Ovary (tissue), 9 donors: Measurements from ENCODE around the gene SLC7A10. TPM values are rescaled to one million over a fixed set of nuclear protein-coding genes. Genes with fewer than 3 reads are reported as not detected.

Experiments used
- DNase-seq, 5 donors: peaks; one replicate each; pipeline ENCODE4 v3.0.0-alpha.2; 2019 to 2020
- H3K27ac ChIP-seq, 2 donors: fragments of 200-600 bp; one replicate each; pipeline versions ENCODE4 v1.5.1 to v1.8.0; 2019 to 2022
- H3K27me3 ChIP-seq: fragments of 200-600 bp; one replicate; pipeline ENCODE4 v1.8.0; 2022
- H3K36me3 ChIP-seq: fragments of 200-600 bp; sonication (generic); one replicate; pipeline ENCODE4 v1.5.1; 2019
- H3K4me1 ChIP-seq: one replicate; pipeline ENCODE4 v1.8.1; 2013; ENCODE audit warnings: mild to moderate bottlenecking, moderate library complexity; ENCODE audit not compliant: insufficient read depth
- H3K4me3 ChIP-seq: fragments of 200-600 bp; sonication (generic); one replicate; pipeline ENCODE4 v1.5.1; 2017
- H3K9me3 ChIP-seq, 2 donors: fragments of 200-600 bp in 1 of 2; sonication (generic) in 1 of 2; one replicate each; pipeline versions ENCODE4 v1.5.1 to v1.8.1; 2013 to 2019; ENCODE audit warnings: mild to moderate bottlenecking in 1 of 2, moderate library complexity in 1 of 2
- EP300 ChIP-seq: sonication (generic); formaldehyde crosslinking; IDR thresholded peaks from one replicate; pipeline ENCODE4 v1.6.1; 2017; ENCODE audit warnings: antibody characterized with exemption
- POLR2A ChIP-seq: fragments of 450-650 bp; IDR thresholded peaks from one replicate; pipeline ENCODE4 v1.6.1; 2017; ENCODE audit warnings: antibody characterized with exemption, mild to moderate bottlenecking, moderate library complexity
- WGBS, 3 donors: extraction: QIAGEN DNeasy Blood & Tissue Kit in 1 of 3; methylation state at CpG; one replicate each; pipeline versions ENCODE4 v1.1.5 to v1.1.7; 2013 to 2017; 5-methylcytosine and 5-hydroxymethylcytosine counted together
- intact Hi-C, 4 donors: fragments of 100-400 bp; cut with DNase I; formaldehyde crosslinking; loops; one replicate each; pipeline versions ENCODE4 v1.11.0 to v1.15.1; 2022 to 2023
- polyA plus RNA-seq, 2 donors: library from polyadenylated mRNA; stranded (reverse); fragments of 200-250 nt in 1 of 2; fragments of 350-450 nt in 1 of 2; fragmentation: Illumina TruSeq in 1 of 2; extraction: RNeasy Lipid Tissue Mini Kit (QIAGEN cat#74804) in 1 of 2; gene quantifications; one replicate each; pipeline ENCODE4 v1.2.3, GENCODE V29; 2013 to 2014
- total RNA-seq, 7 donors: library from RNA; depleted of rRNA in 2 of 7; stranded (reverse); fragments of >200 nt in 2 of 7; fragmentation: NEBNext Ultra II Directional in 3 of 7; extraction: Animal tissue kit (Norgen Biotek cat#: 25700) in 3 of 7; gene quantifications; one replicate each; pipeline versions ENCODE4 v1.1.0 to v1.2.4, GENCODE V29; 2016 to 2023
- TF ChIP-seq, protein P1 (sequence below), 3 donors: fragments of 450-650 bp in 2 of 3; fragments of 200-600 bp in 1 of 3; IDR thresholded peaks; one replicate each; pipeline versions ENCODE4 v1.5.1 to v1.8.0; 2016 to 2022; ENCODE audit warnings: antibody characterized with exemption in 3 of 3, mild to moderate bottlenecking in 1 of 3
- donor health status: DM: no; HTN: no; CAD: no; lungs with moderate emphysema.
- donor health status: DM: no; HTN: no; CAD: no.
- donor health status: Bipolar disorder and iron deficiency.
- donor health status: DM: yes; HTN: yes; CAD: no.
- donor health status: DM: no; HTN: no; CAD: no.
- donor health status: DM: yes; HTN: yes; CAD: no.

The SLC7A10 gene
- total and polyA plus RNA-seq, 9 donors: not detected

DNA sequence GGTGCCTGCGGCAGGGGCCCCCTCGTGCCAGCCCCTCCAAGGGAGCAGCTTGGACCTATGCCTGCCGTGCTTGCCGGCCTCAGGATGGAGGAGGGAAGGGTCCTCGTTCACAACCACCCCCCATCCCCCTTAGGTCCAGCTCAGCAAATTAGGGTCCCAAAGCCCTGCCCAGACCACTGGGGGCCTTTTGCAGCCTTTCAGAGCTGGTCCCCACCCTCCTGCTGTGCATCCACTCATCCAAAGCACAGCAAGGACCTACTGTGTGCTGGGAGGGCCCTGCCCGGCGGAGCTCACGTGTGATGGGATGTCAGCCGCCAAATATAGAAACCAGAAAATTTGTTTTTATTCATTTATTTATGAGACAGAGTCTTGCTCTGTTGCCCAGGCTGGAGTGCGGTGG lies 16.5 kb upstream of the SLC7A10 start:
- Histone ChIP-seq H3K27me3 (no peaks in the 10 kb centered on the region), H3K27ac (no peak overlapping the region), H3K4me1 (no peaks in the 10 kb centered on the region), H3K9me3 (no peaks in the 10 kb centered on the region), H3K4me3 (no peak overlapping the region), H3K36me3 (no peaks in the 10 kb centered on the region)
- intact Hi-C loops: loop anchor here in 3 of 4 donors (5.0 to 10.0 kb wide), 3 partner anchors 165 to 533 kb away; no protein-coding TSS in a partner anchor
- TF ChIP-seq, protein P1, sequence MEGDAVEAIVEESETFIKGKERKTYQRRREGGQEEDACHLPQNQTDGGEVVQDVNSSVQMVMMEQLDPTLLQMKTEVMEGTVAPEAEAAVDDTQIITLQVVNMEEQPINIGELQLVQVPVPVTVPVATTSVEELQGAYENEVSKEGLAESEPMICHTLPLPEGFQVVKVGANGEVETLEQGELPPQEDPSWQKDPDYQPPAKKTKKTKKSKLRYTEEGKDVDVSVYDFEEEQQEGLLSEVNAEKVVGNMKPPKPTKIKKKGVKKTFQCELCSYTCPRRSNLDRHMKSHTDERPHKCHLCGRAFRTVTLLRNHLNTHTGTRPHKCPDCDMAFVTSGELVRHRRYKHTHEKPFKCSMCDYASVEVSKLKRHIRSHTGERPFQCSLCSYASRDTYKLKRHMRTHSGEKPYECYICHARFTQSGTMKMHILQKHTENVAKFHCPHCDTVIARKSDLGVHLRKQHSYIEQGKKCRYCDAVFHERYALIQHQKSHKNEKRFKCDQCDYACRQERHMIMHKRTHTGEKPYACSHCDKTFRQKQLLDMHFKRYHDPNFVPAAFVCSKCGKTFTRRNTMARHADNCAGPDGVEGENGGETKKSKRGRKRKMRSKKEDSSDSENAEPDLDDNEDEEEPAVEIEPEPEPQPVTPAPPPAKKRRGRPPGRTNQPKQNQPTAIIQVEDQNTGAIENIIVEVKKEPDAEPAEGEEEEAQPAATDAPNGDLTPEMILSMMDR (IDR thresholded peaks at IDR 0.05): no peak
- TF ChIP-seq POLR2A (no peak), EP300 (no peak)
- DNase-seq: no peak
- WGBS, 3 donors: 52 to 59% (median 53%) methylated on average over 8 to 10 of the region's 10 CpGs

DNA sequence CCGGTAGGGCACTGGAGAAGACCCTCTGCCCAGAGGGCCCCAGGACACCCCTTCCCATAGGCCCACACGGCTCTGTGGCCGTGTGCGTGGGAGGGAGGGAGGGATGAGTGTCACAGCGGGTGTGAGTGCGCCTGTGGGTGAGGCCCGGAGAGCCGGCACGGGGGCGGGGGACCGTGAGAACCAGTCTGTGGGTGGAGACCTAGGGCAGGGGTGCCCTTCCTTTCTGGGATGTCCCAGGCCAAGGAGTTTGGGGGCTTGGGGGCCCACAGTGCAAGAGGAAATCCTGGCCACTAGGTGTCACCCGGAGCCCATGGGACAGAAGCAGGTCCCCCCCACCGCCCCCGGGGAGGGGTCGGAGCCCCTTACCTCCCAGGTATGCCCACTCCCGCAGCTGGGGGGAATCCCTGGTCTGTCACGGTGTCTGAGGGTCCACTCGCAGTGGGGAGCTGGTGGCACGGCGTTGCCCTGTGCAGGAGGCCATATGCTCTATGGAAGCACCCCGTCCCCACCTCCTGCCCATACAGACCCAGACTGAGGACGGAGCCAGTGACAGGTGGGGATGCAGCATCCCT lies 16.0 kb upstream of the SLC7A10 start:
- no peak overlapping the region for H3K4me3 ChIP-seq
- H3K27ac ChIP-seq: no peak overlapping the region
- H3K27me3 ChIP-seq: no peaks in the 10 kb centered on the region
- 4 to 12% (median 4%) methylated on average over 15 to 22 of the region's 22 CpGs for WGBS, 3 donors
- no peak for DNase-seq
- TF ChIP-seq POLR2A: no peak
- TF ChIP-seq, protein P1 (IDR thresholded peaks at IDR 0.05): peak; percentile 13 to 46 (median 21)
- no peaks in the 10 kb centered on the region for H3K4me1 ChIP-seq
- no peaks in the 10 kb centered on the region for H3K9me3 ChIP-seq
- intact Hi-C loops: loop anchor here in 3 of 4 donors (5.0 to 10.0 kb wide), 3 partner anchors 166 to 533 kb away; no protein-coding TSS in a partner anchor
- no peaks in the 10 kb centered on the region for H3K36me3 ChIP-seq

DNA sequence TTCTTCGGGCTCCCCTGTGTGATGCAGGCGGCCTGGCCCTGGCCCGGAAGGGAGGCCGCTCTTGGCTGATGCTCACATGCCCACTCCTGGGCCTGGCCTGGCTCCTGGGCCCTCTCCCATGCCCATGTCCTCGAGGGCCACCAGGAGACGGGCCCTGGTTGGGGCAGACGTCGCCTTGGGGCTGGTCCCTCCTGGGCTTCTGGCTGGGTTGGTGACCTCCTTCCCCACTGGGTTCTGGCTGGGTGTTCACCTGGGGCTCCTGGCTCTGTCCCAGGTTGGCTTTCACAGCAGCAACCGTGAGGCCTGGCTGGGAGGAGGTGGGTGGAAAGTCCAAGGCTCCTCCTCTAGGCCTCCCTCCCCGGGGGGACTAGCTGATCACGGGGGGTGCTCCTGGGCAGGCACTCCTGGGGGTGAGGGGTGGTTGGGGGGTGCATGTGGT lies 15.5 kb upstream of the SLC7A10 start:
- intact Hi-C loops: loop anchor here in 3 of 4 donors (5.0 to 10.0 kb wide), 3 partner anchors 166 to 534 kb away; no protein-coding TSS in a partner anchor

DNA sequence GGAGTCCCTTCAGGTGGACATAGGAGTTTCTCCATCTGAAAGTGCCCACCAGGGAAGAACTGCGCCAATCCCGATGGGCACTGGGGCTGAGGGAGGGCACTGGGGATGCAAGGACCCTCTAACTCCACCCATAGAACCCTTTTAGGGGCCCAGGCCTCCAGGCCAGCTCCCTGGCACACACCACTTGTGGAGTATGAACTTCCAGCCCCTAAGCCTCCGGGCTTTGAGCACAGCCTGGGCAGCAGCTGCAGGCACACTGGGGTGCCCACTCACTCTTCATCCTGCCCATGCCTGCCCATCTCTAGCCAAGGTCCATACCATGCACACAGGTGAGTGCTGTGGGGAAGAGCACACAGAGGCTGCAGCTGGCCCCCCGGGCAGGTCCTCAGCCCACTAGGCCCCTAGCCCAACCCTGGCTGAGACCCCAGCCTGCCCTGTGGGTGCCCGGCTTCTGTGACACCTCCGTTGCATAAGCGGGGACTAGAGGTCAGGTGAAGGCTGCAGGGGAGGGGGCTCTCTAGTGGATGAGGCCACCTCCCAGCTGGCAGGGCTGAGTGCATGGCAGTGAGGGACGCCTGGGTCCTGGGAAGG lies 14.6 kb upstream of the SLC7A10 start:
- intact Hi-C loops: loop anchor here in 3 of 4 donors (5.0 to 10.0 kb wide), 3 partner anchors 167 to 535 kb away; no protein-coding TSS in a partner anchor
- WGBS, 3 donors: 81 to 90% (median 86%) methylated on average over 8 of the region's 8 CpGs
- DNase-seq: no peak

More for the DNA sequence above, 15.5 kb upstream of the SLC7A10 start:
- WGBS, 3 donors: 60 to 82% (median 62%) methylated on average over 5 to 11 of the region's 11 CpGs
- no peaks in the 10 kb centered on the region for H3K9me3 ChIP-seq
- H3K4me1 ChIP-seq: no peaks in the 10 kb centered on the region
- no peaks in the 10 kb centered on the region for H3K27me3 ChIP-seq
- H3K27ac ChIP-seq: no peak overlapping the region
- H3K4me3 ChIP-seq: no peak overlapping the region
- no peaks in the 10 kb centered on the region for H3K36me3 ChIP-seq
- no peak for DNase-seq
- TF ChIP-seq POLR2A (no peak), EP300 (no peak)
- TF ChIP-seq, protein P1 (IDR thresholded peaks at IDR 0.05): no peak

More for the DNA sequence above, 14.6 kb upstream of the SLC7A10 start:
- Histone ChIP-seq H3K27ac (no peak overlapping the region), H3K36me3 (no peaks in the 10 kb centered on the region), H3K4me1 (no peaks in the 10 kb centered on the region), H3K4me3 (no peak overlapping the region), H3K27me3 (no peaks in the 10 kb centered on the region), H3K9me3 (no peaks in the 10 kb centered on the region)
- TF ChIP-seq POLR2A (no peak), EP300 (no peak)
- TF ChIP-seq, protein P1 (IDR thresholded peaks at IDR 0.05): no peak
